Measurements from ENCODE around the gene LPP.

The LPP gene

GRCh38 chr3:188380252-188380651 is 226.3 kb downstream of the LPP start:
- no peak for DNase-seq

GRCh38 chr3:188380722-188381121 is 226.8 kb downstream of the LPP start:
- DNase-seq, result no peak

GRCh38 chr3:188383748-188384147 is 229.8 kb downstream of the LPP start:
- no peak for DNase-seq

- DNase-seq, result no peak
These were observed 231.3 kb downstream of the LPP start for GRCh38 chr3:188385295-188385694.

- DNase-seq, result no peak
These were observed 235.9 kb downstream of the LPP start for GRCh38 chr3:188389711-188390342.

GRCh38 chr3:188390343-188390718 is 236.4 kb downstream of the LPP start:
- DNase-seq, result no peak

- no peak for DNase-seq
These were observed 237.0 kb downstream of the LPP start for GRCh38 chr3:188390775-188391443.

- DNase-seq, result no peak
These were observed 237.6 kb downstream of the LPP start for GRCh38 chr3:188391592-188391991.

GRCh38 chr3:188392076-188392475 is 238.1 kb downstream of the LPP start:
- DNase-seq, result no peak

GRCh38 chr3:188394623-188395022 is 240.7 kb downstream of the LPP start:
- DNase-seq, result no peak

- DNase-seq, result no peak
These were observed 242.3 kb downstream of the LPP start for GRCh38 chr3:188396251-188396650.

- DNase-seq, result no peak
These were observed 242.9 kb downstream of the LPP start for GRCh38 chr3:188396900-188397299.

GRCh38 chr3:188397766-188398705 is 244.1 kb downstream of the LPP start:
- no peak for DNase-seq

GRCh38 chr3:188400494-188401243 is 246.7 kb downstream of the LPP start:
- DNase-seq, result no peak

GRCh38 chr3:188401244-188401993 is 247.5 kb downstream of the LPP start:
- DNase-seq, result no peak

- no peak for DNase-seq
These were observed 248.3 kb downstream of the LPP start for GRCh38 chr3:188402229-188402628.

GRCh38 chr3:188403404-188403803 is 249.4 kb downstream of the LPP start:
- no peak for DNase-seq

- no peak for DNase-seq
These were observed 250.2 kb downstream of the LPP start for GRCh38 chr3:188404124-188404523.

- no peak for DNase-seq
These were observed 250.7 kb downstream of the LPP start for GRCh38 chr3:188404701-188405100.

- DNase-seq, result no peak
These were observed 253.4 kb downstream of the LPP start for GRCh38 chr3:188407158-188407880.

- no peak for DNase-seq
These were observed 254.9 kb downstream of the LPP start for GRCh38 chr3:188408831-188409230.

GRCh38 chr3:188411750-188412149 is 257.8 kb downstream of the LPP start:
- no peak for DNase-seq
